ENCODE results near the gene NBPF1.
"Not testable (repeated sequence)": the region's sequence is repeated elsewhere in the genome, so short reads cannot be mapped to it uniquely, and the experiment has no call there.

NBPF1 gene

DNA sequence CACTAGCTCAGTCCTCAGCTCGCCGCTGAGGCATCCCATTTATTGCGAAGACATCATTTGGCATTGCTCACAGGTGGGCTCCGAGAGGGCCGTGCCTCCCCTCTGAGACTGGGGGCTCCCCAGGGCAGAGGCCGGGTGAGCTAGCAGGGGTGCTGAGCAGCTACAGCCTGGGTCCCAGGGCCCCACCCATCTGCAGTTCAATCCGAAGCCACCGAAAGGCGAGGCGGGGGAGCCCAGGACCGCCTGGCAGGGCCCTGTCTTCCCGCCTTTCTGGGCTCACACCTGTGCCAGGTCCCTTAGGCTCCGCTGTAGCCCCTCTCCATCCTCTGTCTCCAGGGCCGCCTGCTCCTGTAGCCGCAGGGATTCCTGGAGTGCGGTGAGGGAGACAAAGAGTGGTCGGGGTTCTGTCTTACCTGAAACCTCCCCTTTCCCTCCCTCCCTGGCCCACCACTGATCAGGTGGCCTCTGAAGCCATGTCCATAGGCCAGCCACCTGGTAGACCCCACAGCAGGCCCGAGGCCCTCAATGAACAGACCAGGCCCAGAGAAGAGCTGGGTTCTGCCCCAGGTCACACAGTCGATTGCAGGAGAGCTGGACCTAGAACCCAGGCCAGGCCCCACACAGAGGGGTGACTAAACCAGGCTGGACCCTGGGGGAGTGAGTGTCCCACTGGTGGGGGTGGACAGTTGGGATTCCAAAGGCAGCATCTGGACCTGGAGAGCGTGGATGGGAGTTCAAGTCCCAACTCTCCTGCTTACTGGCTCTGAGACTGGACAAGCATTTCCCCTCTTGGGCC, 18.1 kb upstream of the NBPF1 start:
- no peak overlapping the region for H3K4me3 ChIP-seq (ENCODE audit: low read length)
- TF ChIP-seq, protein P1, sequence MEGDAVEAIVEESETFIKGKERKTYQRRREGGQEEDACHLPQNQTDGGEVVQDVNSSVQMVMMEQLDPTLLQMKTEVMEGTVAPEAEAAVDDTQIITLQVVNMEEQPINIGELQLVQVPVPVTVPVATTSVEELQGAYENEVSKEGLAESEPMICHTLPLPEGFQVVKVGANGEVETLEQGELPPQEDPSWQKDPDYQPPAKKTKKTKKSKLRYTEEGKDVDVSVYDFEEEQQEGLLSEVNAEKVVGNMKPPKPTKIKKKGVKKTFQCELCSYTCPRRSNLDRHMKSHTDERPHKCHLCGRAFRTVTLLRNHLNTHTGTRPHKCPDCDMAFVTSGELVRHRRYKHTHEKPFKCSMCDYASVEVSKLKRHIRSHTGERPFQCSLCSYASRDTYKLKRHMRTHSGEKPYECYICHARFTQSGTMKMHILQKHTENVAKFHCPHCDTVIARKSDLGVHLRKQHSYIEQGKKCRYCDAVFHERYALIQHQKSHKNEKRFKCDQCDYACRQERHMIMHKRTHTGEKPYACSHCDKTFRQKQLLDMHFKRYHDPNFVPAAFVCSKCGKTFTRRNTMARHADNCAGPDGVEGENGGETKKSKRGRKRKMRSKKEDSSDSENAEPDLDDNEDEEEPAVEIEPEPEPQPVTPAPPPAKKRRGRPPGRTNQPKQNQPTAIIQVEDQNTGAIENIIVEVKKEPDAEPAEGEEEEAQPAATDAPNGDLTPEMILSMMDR (IDR thresholded peaks at IDR 0.05; ENCODE audit: insufficient read depth, low read depth, low read length, missing control alignments) = no peak
- no peak for DNase-seq (ENCODE audit: low read depth)

DNA sequence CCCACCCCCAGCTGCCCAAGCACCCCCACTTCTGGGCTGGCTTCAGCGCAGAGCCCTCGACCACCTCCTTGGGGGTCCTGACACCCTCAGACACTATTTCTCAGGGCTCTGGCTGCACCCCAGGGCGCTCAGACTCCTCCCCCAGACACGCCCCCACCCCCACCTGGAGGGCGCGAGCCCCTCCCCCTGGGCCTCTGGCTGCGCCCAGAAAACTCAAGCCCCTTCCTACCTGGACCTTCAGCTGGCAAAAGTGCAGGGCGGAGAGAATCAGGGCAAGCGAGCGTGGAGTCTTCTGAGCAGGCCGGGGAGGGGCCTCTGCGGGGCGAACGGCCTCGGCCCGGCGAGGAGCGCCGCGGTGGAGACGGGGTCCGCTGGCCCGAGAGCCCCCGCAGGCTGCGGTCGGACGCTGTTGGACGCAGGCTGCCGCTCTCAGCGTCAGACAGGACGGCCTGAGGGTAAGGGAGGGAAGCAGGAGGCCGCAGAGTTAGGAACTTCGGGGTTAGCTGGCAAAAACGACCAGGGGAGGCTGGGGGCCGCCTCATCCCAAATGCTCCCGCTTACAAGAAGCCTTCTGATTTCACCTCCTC, 17.4 kb upstream of the NBPF1 start:
- no peak overlapping the region for H3K4me3 ChIP-seq (ENCODE audit: low read length)
- TF ChIP-seq, protein P1 (IDR thresholded peaks at IDR 0.05; ENCODE audit: insufficient read depth, low read depth, low read length, missing control alignments) = no peak
- no peak for DNase-seq (ENCODE audit: low read depth)

DNA sequence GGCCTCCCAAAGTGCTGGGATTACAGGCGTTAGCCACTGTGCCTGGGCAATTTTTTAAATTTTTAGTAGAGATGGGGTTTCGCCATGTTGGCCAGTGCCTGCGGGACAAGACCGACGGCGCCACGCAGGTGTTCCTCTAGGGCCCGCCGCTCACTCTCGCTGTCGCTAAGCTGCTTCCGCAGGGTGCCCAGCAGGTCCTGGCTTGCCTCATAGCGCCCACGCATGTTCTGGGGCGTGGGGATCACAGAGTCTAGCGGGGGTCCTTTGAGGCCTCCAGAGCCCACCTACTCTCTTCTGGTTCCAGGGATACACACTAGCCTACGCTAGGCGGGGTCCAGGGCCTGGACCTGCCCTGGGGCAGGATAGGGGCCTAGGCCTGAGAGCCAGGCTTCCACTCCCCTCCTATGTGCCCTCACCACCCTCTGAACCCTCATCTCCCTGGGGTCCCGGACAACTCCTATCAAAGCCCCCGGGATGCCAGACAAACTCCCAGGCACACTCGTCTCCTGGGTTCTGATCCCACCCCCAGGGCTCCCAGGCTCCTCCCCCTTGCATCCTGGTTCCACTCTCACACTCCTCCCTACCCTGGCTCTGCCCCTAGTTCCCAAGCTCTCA, 16.7 kb upstream of the NBPF1 start:
- not testable (repeated sequence) for H3K4me3 ChIP-seq (ENCODE audit: low read length); DNase-seq (ENCODE audit: low read depth)

DNA sequence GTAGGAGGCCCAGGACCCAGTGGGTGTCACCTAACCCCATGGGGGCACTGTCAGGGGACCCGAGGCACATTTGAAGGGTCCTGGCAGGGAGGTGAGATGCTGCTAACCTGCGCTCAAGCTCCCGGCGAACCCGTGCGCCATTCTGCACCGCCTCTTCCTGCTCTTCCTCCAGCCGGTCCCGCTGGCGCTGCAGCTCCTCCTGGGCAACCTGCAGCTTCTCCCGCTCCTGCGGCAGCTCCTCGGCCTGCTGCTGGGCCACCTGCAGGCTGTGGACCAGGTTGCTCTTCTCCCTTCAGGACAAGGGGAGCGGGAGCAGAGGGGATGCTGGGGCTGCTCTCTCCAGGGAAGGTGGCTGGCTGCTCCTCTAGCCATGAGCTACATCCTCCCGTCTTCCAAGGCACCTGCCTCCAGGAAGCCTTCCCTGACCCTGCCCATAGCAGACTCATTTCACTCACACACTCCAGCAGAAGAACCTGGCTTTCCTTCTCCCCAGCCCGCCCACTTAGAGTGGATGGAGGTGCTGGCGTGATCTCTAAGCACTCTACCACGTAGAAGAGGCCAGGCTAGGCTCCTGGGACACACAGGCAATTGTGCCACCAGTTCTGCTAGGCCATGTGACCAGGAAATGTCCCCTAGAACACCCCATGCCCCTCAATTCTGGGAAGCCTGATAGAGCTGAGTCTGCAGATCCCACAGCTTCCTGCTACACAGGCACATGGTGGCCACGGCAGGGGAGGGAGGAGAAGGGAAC, 15.2 kb upstream of the NBPF1 start:
- TF ChIP-seq, protein P1 (IDR thresholded peaks at IDR 0.05; ENCODE audit: insufficient read depth, low read depth, low read length, missing control alignments) = no peak
- H3K4me3 ChIP-seq (ENCODE audit: low read length) = no peak overlapping the region

DNA sequence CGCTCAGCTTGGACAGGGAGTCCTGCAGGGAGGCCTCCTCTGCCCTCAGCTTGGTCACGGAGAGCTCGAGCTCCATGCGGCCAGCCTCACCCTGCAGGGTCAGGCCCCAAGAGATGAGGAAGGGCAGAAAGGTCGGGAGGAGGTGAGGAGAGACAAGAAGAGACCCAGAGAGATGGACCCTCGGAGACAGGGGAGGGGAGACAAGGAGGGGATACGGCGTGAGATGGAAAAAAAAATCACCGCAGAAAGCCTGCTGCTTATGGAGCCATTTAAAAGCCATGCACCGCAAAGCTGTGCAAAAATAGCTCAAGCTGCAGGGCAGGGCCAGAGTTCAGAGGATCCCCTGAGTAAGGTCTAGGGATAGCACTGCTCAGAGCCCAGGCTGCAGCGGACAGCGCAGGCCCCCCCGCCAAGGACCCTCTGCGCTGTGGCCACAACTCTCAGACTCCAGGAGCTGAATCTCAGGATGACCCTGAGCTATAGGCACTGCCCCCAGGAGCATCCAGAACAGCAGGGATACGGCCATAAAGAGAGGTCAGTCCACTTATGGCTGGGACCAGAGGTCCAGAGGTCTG, 13.1 kb upstream of the NBPF1 start:
- H3K4me3 ChIP-seq (ENCODE audit: low read length); DNase-seq (ENCODE audit: low read depth): not testable (repeated sequence)

More for the DNA sequence above, 15.2 kb upstream of the NBPF1 start:
- no peak for DNase-seq (ENCODE audit: low read depth)

DNA sequence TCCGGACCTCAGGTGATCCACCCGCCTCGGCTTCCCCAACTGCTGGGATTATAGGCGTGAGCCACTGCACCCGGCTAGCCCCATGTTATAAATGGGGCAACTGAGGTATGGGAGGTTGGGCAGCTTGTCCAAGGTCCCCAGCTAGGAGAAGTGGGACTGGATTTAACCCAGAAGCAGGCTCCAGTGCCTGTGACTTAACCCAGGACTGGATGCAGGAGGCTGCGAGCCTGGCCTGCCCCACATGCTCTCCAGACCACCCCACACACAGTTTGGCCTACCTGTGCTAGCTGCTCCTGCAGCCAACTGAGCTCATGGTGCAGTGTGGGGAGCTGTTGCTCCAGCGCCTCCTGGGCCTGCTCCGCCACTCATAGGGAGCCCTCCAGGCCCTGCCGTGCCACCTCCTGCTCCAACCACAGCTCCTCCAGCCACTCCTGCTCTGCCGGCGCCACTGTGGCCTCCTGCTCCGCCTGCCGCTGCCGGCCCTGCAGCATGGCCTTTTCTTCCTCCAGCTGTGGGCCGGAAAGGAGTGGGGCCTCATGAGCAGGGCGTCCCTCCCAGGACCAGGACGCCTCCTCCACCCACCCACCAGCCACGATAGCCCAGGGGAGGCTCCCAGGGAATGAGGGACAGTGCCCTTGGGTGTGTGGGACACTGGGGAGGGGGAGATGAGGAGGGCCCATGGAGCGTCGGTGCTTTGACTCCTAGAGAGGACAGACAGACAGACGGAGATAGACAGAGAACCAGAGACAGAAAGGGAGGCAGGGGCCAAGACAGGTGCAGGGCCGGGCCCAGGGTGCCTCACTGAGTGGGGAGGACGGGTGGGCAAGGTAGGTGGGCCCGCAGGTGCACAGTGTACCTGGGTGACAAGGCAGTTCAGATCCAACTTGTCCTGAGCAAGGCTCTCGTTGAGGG, 12.4 kb upstream of the NBPF1 start:
- no peak overlapping the region for H3K4me3 ChIP-seq (ENCODE audit: low read length)
- DNase-seq (ENCODE audit: low read depth) = no peak
- TF ChIP-seq, protein P1 (IDR thresholded peaks at IDR 0.05; ENCODE audit: insufficient read depth, low read depth, low read length, missing control alignments) = no peak

DNA sequence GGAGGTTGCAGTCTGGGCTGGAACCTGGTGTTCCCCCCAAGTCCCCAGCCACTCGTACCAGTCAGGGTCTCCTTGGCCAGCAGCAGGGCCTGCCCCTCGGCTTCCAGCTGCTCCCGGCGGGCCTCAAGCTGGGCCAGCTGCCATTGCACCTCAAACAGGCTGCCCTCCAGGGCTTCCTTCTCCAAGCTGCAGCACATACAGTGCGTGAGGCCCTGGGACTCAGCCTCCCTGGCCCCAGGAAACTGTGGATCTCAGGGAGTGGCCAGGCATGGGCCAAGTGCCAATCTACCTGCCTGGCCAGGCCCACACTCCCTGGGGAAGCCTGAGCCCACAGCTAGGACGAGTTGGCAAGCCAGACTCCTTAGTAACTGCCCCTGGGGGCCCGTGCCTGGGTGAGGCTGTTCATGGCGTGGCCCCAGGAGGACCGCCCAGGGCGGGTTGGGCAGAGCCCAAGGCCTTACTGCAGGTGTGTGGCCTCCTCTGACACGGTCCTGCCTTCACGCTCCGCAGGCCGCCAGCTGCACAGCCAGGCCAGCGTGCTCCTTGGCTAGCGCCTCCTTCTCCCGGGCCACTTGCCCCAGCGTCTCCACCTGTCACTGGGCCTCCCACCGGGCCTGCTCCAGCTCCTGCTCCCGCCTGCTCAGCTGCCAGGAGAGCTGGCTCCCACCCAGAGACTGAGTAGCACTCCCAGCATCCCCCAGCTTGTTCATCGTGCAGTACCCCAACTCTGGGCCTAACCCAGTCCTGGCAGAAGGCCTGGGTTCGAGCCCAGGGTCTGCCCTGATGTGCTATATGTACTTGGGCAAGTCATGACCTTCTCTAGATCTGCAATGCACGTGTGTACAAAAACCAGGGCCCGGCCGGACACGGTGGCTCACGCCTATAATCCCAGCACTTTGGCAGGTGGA, 10.7 kb upstream of the NBPF1 start:
- peak; percentile 100 for DNase-seq (ENCODE audit: low read depth)
- H3K4me3 ChIP-seq (ENCODE audit: low read length) = not testable (repeated sequence)

DNA sequence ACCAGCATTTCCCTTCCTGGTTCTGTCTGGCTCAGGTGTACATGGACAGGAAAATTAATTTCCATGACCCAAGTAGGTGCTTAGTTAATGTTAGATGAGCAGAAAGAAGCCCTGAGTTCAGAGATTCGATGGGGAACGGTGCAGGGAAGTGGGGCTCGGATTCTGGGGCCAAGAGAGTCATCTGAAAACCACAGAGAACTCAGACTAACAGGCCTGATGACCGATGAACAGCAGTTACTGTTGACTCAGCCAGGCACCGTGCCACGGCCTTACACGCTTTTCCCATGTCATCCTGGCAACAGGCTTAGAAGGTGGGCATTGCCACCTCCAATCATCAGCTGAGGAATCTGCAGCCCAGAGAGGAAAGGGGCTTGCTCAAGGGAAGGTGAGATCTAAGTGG, 10.0 kb upstream of the NBPF1 start:
- DNase-seq (ENCODE audit: low read depth) = peak; percentile 100
- not testable (repeated sequence) for H3K4me3 ChIP-seq (ENCODE audit: low read length)

DNA sequence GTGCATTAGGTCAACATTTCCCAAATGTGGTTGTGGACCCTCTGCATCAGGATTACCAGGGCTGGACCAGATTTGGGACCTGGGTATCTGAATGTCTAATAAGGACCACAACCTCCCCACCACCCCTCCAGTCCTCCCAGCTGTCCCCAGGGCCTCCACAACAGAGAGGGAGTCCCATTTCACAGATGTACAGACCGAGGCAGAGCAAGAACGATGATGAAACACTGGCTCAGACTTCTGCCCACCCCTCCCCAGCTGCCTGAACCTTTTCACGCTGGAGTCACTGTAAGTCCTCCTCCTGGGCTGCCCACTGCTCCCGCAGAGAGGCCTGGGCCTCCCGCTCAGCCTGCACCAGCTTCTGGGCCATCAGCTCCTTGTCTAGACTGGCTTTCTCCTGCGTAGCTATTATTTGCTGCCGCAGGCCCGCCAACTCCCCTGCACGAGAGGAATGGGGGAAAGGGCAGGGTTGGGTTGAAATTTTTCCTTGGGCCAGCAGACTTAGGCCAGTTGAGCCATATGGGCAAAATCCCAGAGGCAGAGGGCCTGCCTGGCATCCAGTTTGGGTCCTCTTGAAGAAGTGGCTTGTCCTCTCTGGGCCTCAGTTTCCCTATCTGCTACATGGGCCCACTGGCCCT, 8.4 kb upstream of the NBPF1 start:
- DNase-seq (ENCODE audit: low read depth); H3K4me3 ChIP-seq (ENCODE audit: low read length): not testable (repeated sequence)

All from epithelial cell of esophagus (primary cell).